GM18499 (cell line): ENCODE measurements around the gene EMC1.
"Not testable (repeated sequence)": the region's sequence is repeated elsewhere in the genome, so short reads cannot be mapped to it uniquely, and the experiment has no call there.

ENCODE experiments used
- ATAC-seq: cut with Tn5 transposase; IDR thresholded peaks from one replicate; pipeline ENCODE4 v1.9.1; 2021; ENCODE audit warnings: moderate number of reproducible peaks; ENCODE audit not compliant: insufficient read depth, unreplicated experiment

Gene EMC1

GRCh38 chr1:19251305-19252196 lies at the start of gene EMC1, which contains the start of gene MRTO4:
Gene EMC1 (minus strand): TSS chr1:19251524. CDS start chr1:19251509, 15 bp downstream.
Gene MRTO4 (plus strand): TSS chr1:19251805. CDS start chr1:19251836, 31 bp downstream.
- ATAC-seq = peak; percentile 53

DNA sequence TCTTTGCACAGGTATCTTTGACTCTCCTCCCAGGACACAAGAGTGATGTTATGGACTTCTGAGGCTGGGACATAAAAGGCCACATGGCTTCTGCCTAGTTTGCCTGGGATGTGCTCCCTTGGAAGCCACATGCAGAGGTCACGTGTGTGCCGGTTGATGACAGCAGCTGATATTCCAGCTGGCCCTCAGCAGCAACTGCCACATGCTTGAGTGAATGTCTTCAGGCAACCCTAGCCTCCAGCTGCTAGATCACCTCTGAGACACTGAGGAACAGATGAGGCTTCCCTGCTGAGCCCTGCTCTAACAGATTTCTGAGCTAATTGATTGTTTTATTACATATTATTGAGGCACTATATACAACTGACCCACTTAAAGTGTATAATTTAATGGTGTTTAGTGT lies 48.9 kb upstream of the EMC1 start:
- no peak for ATAC-seq

- ATAC-seq = no peak
These were observed 43.3 kb upstream of the EMC1 start for GRCh38 chr1:19294638-19295037.

DNA sequence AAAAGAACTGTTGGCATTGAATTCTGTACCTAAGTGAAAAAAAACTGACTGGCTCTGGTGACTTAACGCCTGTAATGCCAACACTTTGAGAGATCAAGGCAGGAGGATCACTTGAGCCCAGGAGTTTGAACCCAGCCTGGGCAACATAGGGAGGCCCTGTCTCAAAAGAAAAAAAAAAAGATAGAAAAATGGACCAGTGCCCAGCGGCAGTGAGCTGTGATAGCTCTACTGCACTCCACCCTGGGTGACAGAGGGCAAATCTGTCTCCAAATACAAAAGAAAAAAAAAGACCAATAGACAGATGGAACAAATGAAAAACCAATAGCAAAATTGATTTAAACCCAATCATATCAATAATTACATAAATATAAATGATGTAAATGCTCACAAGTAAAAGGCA lies 37.9 kb upstream of the EMC1 start:
- no peak for ATAC-seq

DNA sequence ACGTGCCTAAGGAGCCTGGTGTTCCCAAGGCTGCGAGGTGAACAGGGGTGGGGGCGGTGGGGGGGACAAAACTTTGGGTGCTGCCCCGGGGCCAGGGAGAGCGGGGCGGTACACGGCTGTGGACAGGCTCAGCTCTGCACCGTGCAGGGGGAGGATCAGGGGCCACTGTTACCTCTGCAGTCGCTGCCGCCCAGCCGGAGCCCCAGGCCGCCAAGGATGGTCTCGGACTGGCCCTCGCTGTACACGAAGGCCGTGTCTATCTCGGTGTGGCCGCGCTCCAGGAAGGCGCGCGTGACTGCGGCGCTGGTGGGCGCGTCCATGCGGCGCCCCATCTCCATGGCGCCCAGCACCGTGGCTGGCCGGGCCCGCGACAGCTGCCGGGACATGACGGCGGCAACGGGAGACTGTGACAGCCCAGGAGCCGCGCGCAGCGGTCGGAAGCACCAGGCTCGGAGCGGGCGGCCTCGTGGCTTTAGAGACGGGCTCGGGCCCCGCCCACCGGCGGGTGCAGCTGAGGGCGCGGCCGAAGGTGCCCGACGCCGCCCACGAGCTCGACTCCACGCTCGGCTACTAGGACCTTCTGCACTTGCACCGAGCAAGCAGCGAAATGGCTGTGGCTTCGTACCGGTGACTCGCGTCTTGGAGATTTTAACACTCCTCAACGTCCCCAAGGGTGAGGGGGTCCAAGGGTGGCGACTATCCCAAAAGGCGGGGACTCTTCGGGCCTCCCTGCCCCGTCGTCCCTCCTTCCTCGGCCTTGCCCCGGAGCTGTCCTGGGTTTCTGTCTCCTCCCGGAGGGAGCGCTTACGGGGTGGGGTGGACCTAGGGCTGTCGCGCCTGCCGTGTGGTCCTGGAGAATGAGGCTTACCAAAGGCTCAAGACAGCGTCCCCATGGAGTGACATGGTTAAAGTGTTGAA lies 37.3 kb upstream of the EMC1 start, which contains the start of gene AKR7A3:
AKR7A3 (minus strand) TSS at position 447 of the 918 bp plus-strand sequence; CDS start at position 386, 61 bp downstream.
- ATAC-seq = not testable (repeated sequence)

DNA sequence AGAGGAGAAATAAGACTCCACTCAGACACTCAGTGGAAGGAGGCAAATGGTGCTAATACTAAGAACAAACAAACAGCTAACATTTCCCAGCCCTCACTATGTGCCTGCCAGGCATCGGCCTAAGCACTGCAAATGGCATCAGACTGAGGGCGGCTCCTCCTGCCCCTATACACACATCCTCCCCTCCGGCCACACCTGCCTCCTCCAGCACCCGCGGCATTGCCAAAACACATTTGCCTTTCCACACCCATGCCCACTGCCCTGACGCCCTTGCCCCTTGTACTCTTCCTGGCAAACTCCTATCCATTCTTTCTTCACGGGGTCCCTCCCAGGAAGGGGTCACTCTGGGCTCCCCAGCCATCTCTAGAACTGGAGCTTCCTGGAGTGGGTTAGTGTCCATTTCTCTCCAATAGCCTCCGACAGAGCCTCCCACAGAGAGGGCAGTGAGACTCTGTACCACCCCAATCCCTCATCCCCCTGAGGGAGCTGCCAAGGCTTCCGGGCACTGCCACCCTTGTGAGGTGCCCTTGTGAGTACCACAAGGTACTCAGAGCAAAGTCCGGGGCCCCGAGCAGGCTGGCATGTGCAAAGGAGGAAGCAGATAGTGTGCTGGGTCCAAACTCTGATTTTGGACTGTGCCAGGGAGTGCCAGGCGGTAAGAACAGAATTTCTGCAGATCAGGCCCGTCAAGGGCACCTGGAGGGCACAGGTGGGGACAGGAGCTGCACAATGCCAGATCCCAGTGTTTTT lies 36.3 kb upstream of the EMC1 start:
- no peak for ATAC-seq

GRCh38 chr1:19285807-19286206 lies 34.5 kb upstream of the EMC1 start:
- ATAC-seq = not testable (repeated sequence)

DNA sequence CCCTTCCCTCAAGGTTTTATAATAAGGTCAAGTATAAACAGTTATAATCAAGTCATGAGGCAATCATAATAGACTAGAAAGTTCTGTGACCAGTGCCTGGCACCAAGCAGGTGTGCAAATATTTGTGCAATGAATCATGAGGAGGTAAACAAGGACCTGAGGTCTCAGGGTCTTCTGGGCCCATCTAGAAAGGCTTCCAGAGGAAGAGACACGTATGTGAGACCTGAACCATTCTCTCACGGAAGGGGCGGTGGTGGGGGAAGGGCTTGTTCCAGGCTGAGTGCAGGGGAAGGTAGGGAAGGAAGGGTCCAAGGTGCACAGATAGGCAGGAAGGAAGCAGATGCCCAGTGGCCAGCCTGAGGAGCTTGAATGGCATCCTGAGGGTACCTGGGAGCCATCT lies 34.0 kb upstream of the EMC1 start:
- ATAC-seq = not testable (repeated sequence)

- no peak for ATAC-seq
These were observed 33.6 kb upstream of the EMC1 start for GRCh38 chr1:19284881-19285280.

DNA sequence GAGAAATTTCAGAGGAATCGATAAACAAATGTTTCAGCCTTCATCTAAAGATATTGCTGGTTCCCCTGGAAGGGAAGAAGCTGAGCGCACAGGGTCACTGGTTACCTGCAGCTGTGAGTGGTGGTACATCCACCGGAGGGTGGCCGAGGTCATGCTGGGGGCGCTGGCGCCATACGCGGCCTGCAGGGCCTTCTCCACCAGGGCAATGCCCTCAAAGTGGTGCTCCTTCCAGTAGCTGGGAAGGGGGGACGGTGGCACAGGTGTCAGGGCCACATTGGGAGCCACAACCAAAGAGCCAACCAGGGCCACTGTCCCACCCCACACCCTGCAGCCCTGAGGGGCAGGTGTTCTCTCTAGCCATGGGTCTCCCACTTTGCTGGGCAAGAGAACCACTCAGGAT lies 32.6 kb upstream of the EMC1 start:
- ATAC-seq = no peak

- ATAC-seq = no peak
These were observed 23.3 kb upstream of the EMC1 start for GRCh38 chr1:19274636-19275035.

- not testable (repeated sequence) for ATAC-seq
These were observed 22.7 kb upstream of the EMC1 start for GRCh38 chr1:19273844-19274531.

GRCh38 chr1:19273106-19273843 lies 22.0 kb upstream of the EMC1 start:
- no peak for ATAC-seq

GRCh38 chr1:19272064-19272463 lies 20.7 kb upstream of the EMC1 start:
- no peak for ATAC-seq

GRCh38 chr1:19270343-19270730 lies 19.0 kb upstream of the EMC1 start:
- ATAC-seq = not testable (repeated sequence)

GRCh38 chr1:19269427-19270342 lies 18.4 kb upstream of the EMC1 start:
- not testable (repeated sequence) for ATAC-seq

GRCh38 chr1:19268445-19268844 lies 17.1 kb upstream of the EMC1 start:
- no peak for ATAC-seq

DNA sequence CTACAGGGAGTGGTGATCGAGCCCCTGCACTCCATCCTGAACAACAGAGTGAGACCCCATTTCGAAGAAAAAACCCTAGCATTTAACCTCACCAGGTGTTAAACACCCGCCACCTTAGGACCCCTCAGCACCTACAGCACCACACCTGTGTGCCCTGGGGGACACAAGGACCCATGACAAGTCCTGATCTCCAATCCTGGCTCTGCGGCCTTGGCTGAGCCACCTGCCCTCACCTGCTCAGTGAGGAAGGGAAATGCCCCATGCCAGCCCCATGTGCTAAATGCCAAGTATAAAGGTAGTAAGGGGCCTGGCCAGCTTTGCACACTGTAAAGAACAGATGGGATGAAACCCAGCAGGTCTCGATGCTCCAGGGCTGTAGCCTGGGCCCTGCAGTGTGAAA lies 11.4 kb upstream of the EMC1 start:
- no peak for ATAC-seq
